Medulla oblongata (tissue), 1 donor: Measurements from ENCODE around the gene GSDMA.
"Not testable (repeated sequence)": the region's sequence is repeated elsewhere in the genome, so short reads cannot be mapped to it uniquely, and the experiment has no call there.

Source experiments
- DNase-seq: peaks from one replicate; pipeline ENCODE4 v3.0.0-alpha.2; 2015; ENCODE audit errors: extremely low spot score

Gene GSDMA

GRCh38 chr17:39996800-39997199 lies 34.0 kb downstream of the GSDMA start:
- no peak for DNase-seq

GRCh38 chr17:39997543-39997942 lies 34.7 kb downstream of the GSDMA start:
- no peak for DNase-seq

GRCh38 chr17:39999067-39999466 lies 36.3 kb downstream of the GSDMA start:
- DNase-seq = no peak

GRCh38 chr17:40000161-40000560 lies 37.4 kb downstream of the GSDMA start:
- no peak for DNase-seq

- not testable (repeated sequence) for DNase-seq
Measured at GRCh38 chr17:40001335-40001734, 38.5 kb downstream of the GSDMA start.

GRCh38 chr17:40004072-40004471 lies 41.3 kb downstream of the GSDMA start:
- DNase-seq = no peak

- no peak for DNase-seq
Measured at GRCh38 chr17:40004712-40005111, 41.9 kb downstream of the GSDMA start.

- no peak for DNase-seq
Measured at GRCh38 chr17:40005520-40005919, 42.7 kb downstream of the GSDMA start.

- not testable (repeated sequence) for DNase-seq
Measured at GRCh38 chr17:40010946-40011500, 48.2 kb downstream of the GSDMA start.

- DNase-seq = not testable (repeated sequence)
Measured at GRCh38 chr17:40012017-40012647, 49.3 kb downstream of the GSDMA start.

GRCh38 chr17:40014375-40014980 lies 51.7 kb downstream of the GSDMA start:
- DNase-seq = no peak

GRCh38 chr17:40015005-40015997 lies 52.5 kb downstream of the GSDMA start, which contains the start of gene CSF3:
CSF3 (plus strand) TSS chr17:40015440; CDS start chr17:40015475, 35 bp downstream.
- no peak for DNase-seq

GRCh38 chr17:40015998-40016985 lies 53.5 kb downstream of the GSDMA start:
- DNase-seq = no peak

GRCh38 chr17:40017422-40018080 lies 54.7 kb downstream of the GSDMA start:
- DNase-seq = no peak

- no peak for DNase-seq
Measured at GRCh38 chr17:40018211-40019121, 55.7 kb downstream of the GSDMA start.

GRCh38 chr17:40019140-40019991 lies 56.6 kb downstream of the GSDMA start:
- no peak for DNase-seq

- no peak for DNase-seq
Measured at GRCh38 chr17:40020146-40020545, 57.3 kb downstream of the GSDMA start.

- DNase-seq = peak; percentile 46
Measured at GRCh38 chr17:40021451-40021971, 58.7 kb downstream of the GSDMA start.
